ENCODE measurements around the gene HEPN1. TPM values are rescaled to one million over a fixed set of nuclear protein-coding genes. Genes with fewer than 3 reads are reported as not detected.

The HEPN1 gene
- total and polyA plus RNA-seq, 2 of the 8 experiments (the other 6 are each of a cell fraction or from before 2014, with no cell fraction given) = not detected

- POLR2A ChIA-PET (ENCODE audit: partially characterized antibody) = interaction anchor here (1.7 kb wide), 1 partner anchor 11 kb away, joined by 5 read pairs; no protein-coding TSS in a partner anchor
- no peak overlapping the region for H3K9ac ChIP-seq (replicated peaks in 1 of 4; ENCODE audit: extremely low read depth in 1 of 4, low read depth in 3 of 4, low read length in 3 of 4)
- no peaks in the 10 kb centered on the region for H3K79me2 ChIP-seq (ENCODE audit: control insufficient read depth in 1 of 2, insufficient read depth in 2 of 2, low read length in 2 of 2)
Observed at GRCh38 chr11:124899383-124900145, 19.5 kb upstream of the HEPN1 start.

More at GRCh38 chr11:124899383-124900145, 19.5 kb upstream of the HEPN1 start:
- peaks cover 0 to 6% (median 0%) of the 10 kb centered on the region in 4 experiments; a peak in 3 of 7 replicates for H3K27me3 ChIP-seq (replicated peaks in 1 of 4; ENCODE audit: control insufficient read depth in 3 of 4, extremely low read depth in 1 of 4, insufficient read depth in 3 of 4, low read length in 3 of 4)
- H3K23ac ChIP-seq (ENCODE audit: insufficient read length) = no peak overlapping the region
- H4K91ac ChIP-seq (replicated peaks; ENCODE audit: insufficient read length, low read length) = no peak overlapping the region
- no peaks in the 10 kb centered on the region for H4K20me1 ChIP-seq (replicated peaks in 1 of 2; ENCODE audit: control insufficient read depth in 1 of 2, insufficient read depth in 2 of 2, low read length in 2 of 2)
- CTCF ChIA-PET (ENCODE audit: partially characterized antibody) = interaction anchor here (0.6 to 4.1 kb wide), 18 partner anchors 9 to 243 kb away, joined by 3 to 13 read pairs (median 5); partner anchors contain the start of gene HEPACAM
- H2BK5ac ChIP-seq (ENCODE audit: low read depth, low read length) = no peak overlapping the region
- no peak overlapping the region for H2AFZ ChIP-seq (ENCODE audit: low read length)
- FAIRE-seq = no peak
- H3K14ac ChIP-seq (ENCODE audit: insufficient read length) = no peak overlapping the region
- no peak overlapping the region for H2BK120ac ChIP-seq (replicated peaks; ENCODE audit: low read depth, low read length)
- DNase-seq (ENCODE audit: low read depth in 1 of 2, low spot score in 2 of 2) = peak in 1 of 2 experiments; percentile 41
- no peak overlapping the region for H4K5ac ChIP-seq (ENCODE audit: insufficient read length, low read depth, low read length)
- H4K8ac ChIP-seq (ENCODE audit: extremely low read depth, insufficient read depth, low read length) = no peak overlapping the region
- no peak overlapping the region for H3K4me3 ChIP-seq (ENCODE audit: extremely low read depth in 1 of 4, insufficient read depth in 2 of 4, low read depth in 3 of 4, low read length in 4 of 4)
- H3K4me1 ChIP-seq (replicated peaks in 1 of 4; ENCODE audit: control insufficient read depth in 3 of 4, insufficient read depth in 4 of 4, low read length in 3 of 4) = peaks cover 0 to 2% (median 1%) of the 10 kb centered on the region in 4 experiments; a peak in 3 of 7 replicates
- no peak overlapping the region for H3K4ac ChIP-seq (replicated peaks; ENCODE audit: insufficient read length, low read depth, low read length)
- H3K18ac ChIP-seq (ENCODE audit: extremely low read depth, low read length) = no peak overlapping the region
- H3K79me1 ChIP-seq (ENCODE audit: low read depth, low read length) = no peaks in the 10 kb centered on the region
- H2BK20ac ChIP-seq (ENCODE audit: low read length) = no peak overlapping the region
- no peak overlapping the region for H3K27ac ChIP-seq (ENCODE audit: low read depth, low read length)
- no peak overlapping the region for H2AK5ac ChIP-seq (ENCODE audit: low read depth, low read length)
- TF ChIP-seq RAD21 (IDR thresholded peaks at IDR 0.05 in 1 of 2, conservative IDR thresholded peaks at IDR 0.05 in 1 of 2; ENCODE audit: low read depth in 2 of 2, low read length in 2 of 2) (peak; percentile 2 to 7; a peak in 2 of 4 replicates), YY1 (IDR thresholded peaks at IDR 0.05; ENCODE audit: low read depth, low read length) (no peak), CTCF (IDR thresholded peaks at IDR 0.05; ENCODE audit: control extremely low read depth in 1 of 3, insufficient read depth in 1 of 3, low read depth in 1 of 3, low read length in 3 of 3) (peak in 2 of 3 experiments; percentile 23 to 38; a peak in 2 of 4 replicates), EGR1 (IDR thresholded peaks at IDR 0.05; ENCODE audit: borderline replicate concordance, low read depth, low read length) (no peak), TEAD4 (IDR thresholded peaks at IDR 0.05; ENCODE audit: low read depth, low read length) (no peak), POU5F1 (IDR thresholded peaks at IDR 0.05; ENCODE audit: low read depth, low read length) (no peak)
- no peaks in the 10 kb centered on the region for H3K9me3 ChIP-seq (ENCODE audit: insufficient read depth in 2 of 2, low read depth in 1 of 2, low read length in 1 of 2)
- no peak overlapping the region for H3K56ac ChIP-seq (replicated peaks; ENCODE audit: insufficient read length, low read depth, low read length)
- H3K36me3 ChIP-seq (ENCODE audit: control insufficient read depth in 2 of 4, insufficient read depth in 4 of 4, low read length in 3 of 4) = no peaks in the 10 kb centered on the region
- H2BK12ac ChIP-seq (ENCODE audit: low read depth, low read length) = no peak overlapping the region
- no peak overlapping the region for H3K4me2 ChIP-seq (ENCODE audit: insufficient read depth in 1 of 2, low read depth in 2 of 2, low read length in 2 of 2)
- no peak overlapping the region for H2BK15ac ChIP-seq (ENCODE audit: low read length)
- 76% methylated on average over 6 of the region's 6 CpGs; no CpG with 5 or more reads in 1 of the 2 experiments for WGBS, 2 experiments (ENCODE audit: extremely low coverage in 1 of 2, insufficient coverage in 1 of 2, insufficient read length in 1 of 2, insufficient replicate concordance in 2 of 2, low coverage in 1 of 2, low lambda C conversion rate in 2 of 2, missing lambda C conversion rate in 1 of 2)
- H3K23me2 ChIP-seq (ENCODE audit: low read depth, low read length) = no peaks in the 10 kb centered on the region
